Transverse colon (tissue), 4 donors: ENCODE measurements around the gene DUOXA1. TPM values are rescaled to one million over a fixed set of nuclear protein-coding genes. Genes with fewer than 3 reads are reported as not detected.
A peak's percentile ranks its signal among the peaks of the same experiment; 100 is the strongest.

Experiments
- DNase-seq: peaks from one replicate; pipeline ENCODE4 v3.0.0-alpha.2; 2019
- H3K27ac ChIP-seq, 4 donors: fragments of 200-600 bp; sonication (generic); 2 replicates each; pipeline ENCODE4 v1.5.1; 2016 to 2018; ENCODE audit warnings: inconsistent platforms in 4 of 4
- H3K27me3 ChIP-seq: fragments of 200-600 bp; sonication (generic); 2 replicates; pipeline ENCODE4 v1.5.1; 2017; ENCODE audit warnings: inconsistent platforms
- H3K36me3 ChIP-seq, 4 donors: fragments of 200-600 bp; sonication (generic); 2 replicates each; pipeline ENCODE4 v1.5.1; 2017 to 2019; ENCODE audit warnings: inconsistent platforms in 4 of 4
- H3K4me1 ChIP-seq, 4 donors: fragments of 200-600 bp; sonication (generic); 2 replicates each; pipeline ENCODE4 v1.5.1; 2017 to 2020; ENCODE audit warnings: inconsistent platforms in 4 of 4
- H3K4me3 ChIP-seq, 4 donors: fragments of 200-600 bp; sonication (generic); 1 replicate in 1 of 4; 2 replicates in 3 of 4; pipeline versions ENCODE4 v1.5.1 to v1.6.1; 2017 to 2019; ENCODE audit warnings: inconsistent platforms in 4 of 4
- H3K9me3 ChIP-seq, 2 donors: fragments of 200-600 bp; sonication (generic); 2 replicates each; pipeline ENCODE4 v1.5.1; 2017 to 2019; ENCODE audit warnings: inconsistent platforms in 2 of 2
- CTCF ChIP-seq, 5 experiments: fragments of 200-600 bp in 3 of 5; fragments of 450-650 bp in 2 of 5; sonication (generic) in 3 of 5; IDR thresholded peaks; 1 replicate in 2 of 5; 2 replicates in 3 of 5; pipeline ENCODE4 v1.5.1; 2016 to 2017; ENCODE audit warnings: antibody characterized with exemption in 5 of 5, inconsistent platforms in 3 of 5, mild to moderate bottlenecking in 2 of 5, moderate library complexity in 1 of 5
- EP300 ChIP-seq: sonication (generic); formaldehyde crosslinking; IDR thresholded peaks from one replicate; pipeline ENCODE4 v1.6.1; 2017; ENCODE audit warnings: antibody characterized with exemption, low read depth
- POLR2A ChIP-seq: fragments of 450-650 bp; IDR thresholded peaks from one replicate; pipeline ENCODE4 v1.6.1; 2016; ENCODE audit warnings: antibody characterized with exemption, mild to moderate bottlenecking, moderate library complexity
- POLR2AphosphoS5 ChIP-seq, 3 donors: sonication (generic); formaldehyde crosslinking; IDR thresholded peaks; one replicate each; pipeline ENCODE4 v1.6.1; 2016; ENCODE audit warnings: antibody characterized with exemption in 3 of 3
- WGBS, 2 donors: methylation state at CpG; one replicate each; pipeline ENCODE4 v1.1.5; 2018; ENCODE audit warnings: low coverage in 1 of 2; 5-methylcytosine and 5-hydroxymethylcytosine counted together
- in situ Hi-C, 4 donors: fragments of 200-750 bp; cut with MboI; loops; one replicate each; pipeline versions ENCODE4 v1.15.0 to v1.15.1; 2017; ENCODE audit warnings: low sequenced_read_pairs in 3 of 4, low pct_ligation_motif_present in 1 of 4, low pct_unique_long_range_greater_than_20kb in 1 of 4
- intact Hi-C: fragments of 100-400 bp; cut with DNase I; formaldehyde crosslinking; loops from one replicate; pipeline ENCODE4 v1.15.1; 2023; ENCODE audit warnings: low total_unique reads
- total RNA-seq, 4 donors: library from RNA; depleted of rRNA; stranded (reverse); fragments of >200 nt; gene quantifications; one replicate each; pipeline ENCODE4 v1.1.0, GENCODE V29; 2016

DUOXA1 gene
- total RNA-seq, 4 donors from 2014 or later, result 1.4 TPM; not detected in 3

GRCh38 chr15:45171912-45172311 lies 42.2 kb upstream of the DUOXA1 start:
- DNase-seq, result no peak
- Histone ChIP-seq H3K27me3 (no peaks in the 10 kb centered on the region), H3K4me3 (no peak overlapping the region), H3K9me3 (no peaks in the 10 kb centered on the region), H3K36me3 (no peaks in the 10 kb centered on the region), H3K27ac (no peak overlapping the region), H3K4me1 (no peaks in the 10 kb centered on the region)
- 89% methylated on average over 11 of the region's 12 CpGs; no CpG with 5 or more reads in 1 of the 2 donors for WGBS, 2 donors
- intact Hi-C loops, result no loop called here
- in situ Hi-C loops, result loop anchor here in 2 of 4 donors (25.0 kb wide), 2 partner anchors 215 to 440 kb away; partner anchors contain the start of gene GATM (in 1 of the 2)
- TF ChIP-seq POLR2A, result no peak
- TF ChIP-seq EP300, result no peak
- TF ChIP-seq POLR2AphosphoS5 (IDR thresholded peaks at IDR 0.05), result no peak
- TF ChIP-seq CTCF (IDR thresholded peaks at IDR 0.05), result no peak

GRCh38 chr15:45169608-45170480 lies 40.2 kb upstream of the DUOXA1 start:
- no peak for DNase-seq
- Histone ChIP-seq H3K36me3 (no peaks in the 10 kb centered on the region), H3K27ac (no peak overlapping the region), H3K4me3 (no peak overlapping the region), H3K9me3 (no peaks in the 10 kb centered on the region), H3K4me1 (peaks cover 6 to 13% (median 12%) of the 10 kb centered on the region in 4 donors), H3K27me3 (no peaks in the 10 kb centered on the region)
- 73 to 79% methylated on average over 3 to 4 of the region's 4 CpGs for WGBS, 2 donors
- intact Hi-C loops, result loop anchor here (10.0 kb wide), 1 partner anchor 225 kb away; no protein-coding TSS in a partner anchor
- in situ Hi-C loops, result loop anchor here in 2 of 4 donors (25.0 kb wide), 2 partner anchors 217 to 442 kb away; partner anchors contain the start of gene GATM (in 1 of the 2)
- TF ChIP-seq POLR2A, result no peak
- TF ChIP-seq CTCF (IDR thresholded peaks at IDR 0.05), result no peak

GRCh38 chr15:45168751-45169551 lies 39.3 kb upstream of the DUOXA1 start:
- TF ChIP-seq POLR2AphosphoS5 (IDR thresholded peaks at IDR 0.05) (no peak), POLR2A (no peak), CTCF (IDR thresholded peaks at IDR 0.05) (no peak)
- in situ Hi-C loops, result loop anchor here in 2 of 4 donors (25.0 kb wide), 2 partner anchors 218 to 443 kb away; partner anchors contain the start of gene GATM (in 1 of the 2)
- Histone ChIP-seq H3K27ac (peak overlapping the region in 1 of 4 donors; percentile 95), H3K27me3 (no peaks in the 10 kb centered on the region), H3K4me3 (no peak overlapping the region), H3K36me3 (no peaks in the 10 kb centered on the region), H3K4me1 (peaks cover 6 to 13% (median 12%) of the 10 kb centered on the region in 4 donors), H3K9me3 (no peaks in the 10 kb centered on the region)
- 87% methylated on average over 9 of the region's 9 CpGs; no CpG with 5 or more reads in 1 of the 2 donors for WGBS, 2 donors
- intact Hi-C loops, result loop anchor here (10.0 kb wide), 1 partner anchor 226 kb away; no protein-coding TSS in a partner anchor
- no peak for DNase-seq

GRCh38 chr15:45168286-45168685 lies 38.6 kb upstream of the DUOXA1 start:
- TF ChIP-seq POLR2AphosphoS5 (IDR thresholded peaks at IDR 0.05), result no peak
- TF ChIP-seq CTCF (IDR thresholded peaks at IDR 0.05), result no peak
- no peak for TF ChIP-seq EP300
- TF ChIP-seq POLR2A, result no peak
- DNase-seq, result no peak
- Histone ChIP-seq H3K4me3 (no peak overlapping the region), H3K9me3 (no peaks in the 10 kb centered on the region), H3K27ac (peak overlapping the region in 3 of 4 donors; percentile 94 to 96 (median 95)), H3K27me3 (no peaks in the 10 kb centered on the region), H3K36me3 (no peaks in the 10 kb centered on the region), H3K4me1 (peaks cover 6 to 13% (median 12%) of the 10 kb centered on the region in 4 donors)
- WGBS, 2 donors, result 95% methylated on average over 4 of the region's 4 CpGs; no CpG with 5 or more reads in 1 of the 2 donors
- in situ Hi-C loops (loop anchor here in 2 of 4 donors (25.0 kb wide), 2 partner anchors 219 to 444 kb away; partner anchors contain the start of gene GATM (in 1 of the 2)), intact Hi-C loops (loop anchor here (10.0 kb wide), 1 partner anchor 227 kb away; no protein-coding TSS in a partner anchor)
